Measurements from ENCODE around the gene MFAP3. TPM values are rescaled to one million over a fixed set of nuclear protein-coding genes. Genes with fewer than 3 reads are reported as not detected.

MFAP3 gene
- total and polyA plus RNA-seq, 7 donors = 2.4 to 34.6 (median 25.7) TPM

DNA sequence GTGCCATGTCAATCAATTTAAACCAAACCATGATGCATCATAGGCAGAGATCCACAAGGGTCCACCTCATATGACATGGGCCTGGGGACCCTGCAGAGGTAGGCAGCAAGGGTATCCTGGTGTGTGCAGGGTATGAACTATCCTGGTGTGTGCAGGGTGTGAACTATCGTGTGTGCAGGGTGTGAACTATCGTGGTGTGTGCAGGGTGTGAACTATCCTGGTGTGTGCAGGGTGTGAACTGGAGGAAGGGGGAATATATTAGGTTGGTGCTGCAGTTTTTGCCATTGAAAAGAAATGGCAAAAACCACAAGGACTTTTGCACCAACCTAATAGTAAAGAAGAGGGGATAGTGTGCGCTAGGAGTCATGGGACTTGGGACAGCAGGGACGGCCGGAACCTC, 50.0 kb downstream of the MFAP3 start:
- Histone ChIP-seq H3K36me3 (no peaks in the 10 kb centered on the region), H3K4me1 (peaks cover 0 to 17% (median 14%) of the 10 kb centered on the region in 4 donors), H3K27ac (no peak overlapping the region), H3K27me3 (no peaks in the 10 kb centered on the region), H3K4me3 (no peak overlapping the region), H3K9me3 (no peaks in the 10 kb centered on the region)
- TF ChIP-seq, protein P1, sequence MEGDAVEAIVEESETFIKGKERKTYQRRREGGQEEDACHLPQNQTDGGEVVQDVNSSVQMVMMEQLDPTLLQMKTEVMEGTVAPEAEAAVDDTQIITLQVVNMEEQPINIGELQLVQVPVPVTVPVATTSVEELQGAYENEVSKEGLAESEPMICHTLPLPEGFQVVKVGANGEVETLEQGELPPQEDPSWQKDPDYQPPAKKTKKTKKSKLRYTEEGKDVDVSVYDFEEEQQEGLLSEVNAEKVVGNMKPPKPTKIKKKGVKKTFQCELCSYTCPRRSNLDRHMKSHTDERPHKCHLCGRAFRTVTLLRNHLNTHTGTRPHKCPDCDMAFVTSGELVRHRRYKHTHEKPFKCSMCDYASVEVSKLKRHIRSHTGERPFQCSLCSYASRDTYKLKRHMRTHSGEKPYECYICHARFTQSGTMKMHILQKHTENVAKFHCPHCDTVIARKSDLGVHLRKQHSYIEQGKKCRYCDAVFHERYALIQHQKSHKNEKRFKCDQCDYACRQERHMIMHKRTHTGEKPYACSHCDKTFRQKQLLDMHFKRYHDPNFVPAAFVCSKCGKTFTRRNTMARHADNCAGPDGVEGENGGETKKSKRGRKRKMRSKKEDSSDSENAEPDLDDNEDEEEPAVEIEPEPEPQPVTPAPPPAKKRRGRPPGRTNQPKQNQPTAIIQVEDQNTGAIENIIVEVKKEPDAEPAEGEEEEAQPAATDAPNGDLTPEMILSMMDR (IDR thresholded peaks at IDR 0.05) = no peak
- TF ChIP-seq EP300 (IDR thresholded peaks at IDR 0.05) = no peak
- no peak for TF ChIP-seq POLR2A (IDR thresholded peaks at IDR 0.05)
- TF ChIP-seq POLR2AphosphoS5 (IDR thresholded peaks at IDR 0.05) = no peak
- intact Hi-C loops (cut with DNase I) = no loop called here
- DNase-seq = no peak
- 91 to 94% methylated on average over 5 of the region's 5 CpGs for WGBS, 2 donors

DNA sequence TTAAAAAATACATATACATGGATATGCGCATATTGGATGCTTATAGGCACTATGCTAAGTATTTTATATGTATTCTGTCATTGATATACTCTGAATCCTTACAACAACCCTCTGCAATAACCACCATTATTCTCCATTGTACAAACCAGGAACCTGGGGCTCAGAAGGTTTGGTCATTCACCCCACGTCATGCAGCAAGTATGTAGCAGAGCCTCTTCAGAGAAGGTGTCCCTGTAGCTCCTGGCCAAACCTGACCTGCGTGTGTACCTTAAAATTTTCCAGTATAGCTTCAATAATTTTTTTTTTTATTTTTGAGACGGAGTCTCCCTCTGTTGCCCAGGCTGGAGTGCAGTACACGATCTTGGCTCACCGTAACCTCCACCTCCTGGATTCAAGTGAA, 51.9 kb downstream of the MFAP3 start:
- H3K4me3 ChIP-seq = no peak overlapping the region
- H3K27ac ChIP-seq = no peak overlapping the region
- TF ChIP-seq, protein P1 (IDR thresholded peaks at IDR 0.05) = no peak
- TF ChIP-seq EP300 (IDR thresholded peaks at IDR 0.05) = no peak
- no peak for TF ChIP-seq POLR2AphosphoS5 (IDR thresholded peaks at IDR 0.05)
- TF ChIP-seq POLR2A (IDR thresholded peaks at IDR 0.05) = no peak
- 94 to 95% methylated on average over 6 of the region's 6 CpGs for WGBS, 2 donors
- no peaks in the 10 kb centered on the region for H3K36me3 ChIP-seq
- no peaks in the 10 kb centered on the region for H3K9me3 ChIP-seq
- intact Hi-C loops (cut with DNase I) = no loop called here
- H3K27me3 ChIP-seq = no peaks in the 10 kb centered on the region
- no peak for DNase-seq
- peaks cover 0 to 17% (median 14%) of the 10 kb centered on the region in 4 donors for H3K4me1 ChIP-seq

DNA sequence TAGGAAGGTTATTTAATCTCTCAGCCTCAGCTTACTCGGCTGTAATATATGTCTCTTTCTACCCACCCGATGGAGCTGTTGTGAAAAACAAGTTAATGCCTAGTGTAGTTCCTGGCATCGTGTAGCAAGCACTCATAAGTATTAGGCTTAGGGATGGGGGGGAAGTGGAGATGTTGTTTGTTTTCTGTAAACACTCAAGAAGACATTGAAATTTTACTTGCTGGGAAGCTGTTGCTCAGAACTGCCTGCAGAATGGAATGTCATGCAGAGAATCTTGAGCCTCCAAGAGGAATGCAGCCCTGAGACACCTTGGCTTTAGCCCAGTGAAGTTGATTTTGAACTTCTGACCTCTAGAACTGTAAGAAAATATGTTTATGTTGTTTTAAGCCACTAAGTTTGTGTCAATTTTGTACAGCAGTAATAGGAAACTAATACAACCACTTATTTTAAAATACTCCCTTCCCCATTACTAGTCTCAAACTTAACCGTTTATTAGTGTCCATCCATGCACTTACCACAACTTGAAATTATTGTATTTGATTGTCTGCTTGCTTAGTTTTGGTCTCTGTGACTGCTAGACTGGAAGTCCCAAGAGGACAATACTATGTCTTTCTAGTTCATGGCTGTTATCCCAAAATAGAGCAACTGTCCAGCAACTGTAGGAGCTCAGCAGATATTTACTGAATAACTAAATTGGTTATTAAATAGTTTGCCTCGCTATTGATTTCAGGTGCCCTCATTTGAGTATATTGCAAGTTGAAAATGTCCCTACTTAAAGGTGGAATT, 53.8 kb downstream of the MFAP3 start:
- peaks cover 0 to 17% (median 14%) of the 10 kb centered on the region in 4 donors for H3K4me1 ChIP-seq

DNA sequence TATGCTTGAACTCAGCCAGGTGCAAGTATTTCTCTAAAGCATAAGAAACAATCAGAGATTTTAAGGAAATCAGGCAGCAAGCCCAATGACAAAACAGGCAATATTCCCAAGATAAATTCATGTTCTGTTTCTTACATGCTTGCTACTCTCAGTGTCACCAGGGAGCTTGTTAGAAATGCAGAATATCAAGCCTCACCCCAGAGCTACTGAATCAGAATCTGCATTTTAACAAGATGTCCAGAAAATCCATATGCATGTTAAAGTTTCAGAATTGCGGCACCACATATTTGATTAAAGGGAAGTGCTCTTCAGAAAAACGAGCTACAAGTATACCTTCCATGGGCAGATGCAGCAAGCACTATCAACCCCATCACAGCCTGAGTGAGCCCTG, 54.4 kb downstream of the MFAP3 start:
- no peak for DNase-seq
- Histone ChIP-seq H3K36me3 (no peaks in the 10 kb centered on the region), H3K4me1 (peaks cover 0 to 17% (median 14%) of the 10 kb centered on the region in 4 donors), H3K27ac (no peak overlapping the region), H3K4me3 (no peak overlapping the region), H3K9me3 (no peaks in the 10 kb centered on the region), H3K27me3 (no peaks in the 10 kb centered on the region)
- intact Hi-C loops (cut with DNase I) = no loop called here
- 58 to 66% methylated on average over 2 of the region's 2 CpGs for WGBS, 2 donors
- TF ChIP-seq EP300 (IDR thresholded peaks at IDR 0.05) = no peak
- no peak for TF ChIP-seq POLR2AphosphoS5 (IDR thresholded peaks at IDR 0.05)
- TF ChIP-seq, protein P1 (IDR thresholded peaks at IDR 0.05) = no peak
- TF ChIP-seq POLR2A (IDR thresholded peaks at IDR 0.05) = no peak

More for the DNA sequence above, 53.8 kb downstream of the MFAP3 start:
- H3K27me3 ChIP-seq = no peaks in the 10 kb centered on the region
- 56 to 66% methylated on average over 5 of the region's 5 CpGs for WGBS, 2 donors
- DNase-seq = no peak
- intact Hi-C loops (cut with DNase I) = no loop called here
- TF ChIP-seq POLR2AphosphoS5 (IDR thresholded peaks at IDR 0.05) = no peak
- no peak for TF ChIP-seq POLR2A (IDR thresholded peaks at IDR 0.05)
- TF ChIP-seq EP300 (IDR thresholded peaks at IDR 0.05) = no peak
- TF ChIP-seq, protein P1 (IDR thresholded peaks at IDR 0.05) = no peak
- no peaks in the 10 kb centered on the region for H3K36me3 ChIP-seq
- H3K4me3 ChIP-seq = no peak overlapping the region
- H3K27ac ChIP-seq = no peak overlapping the region
- H3K9me3 ChIP-seq = no peaks in the 10 kb centered on the region
